T-helper 2 cell treated with Interferon-gamma antibody and Interleukin-4, amounts not matched to agents 100 ng/mL and 5 ng/mL, for 36 hours (primary cell): ENCODE results near the gene CCDC32. TPM values are rescaled to one million over a fixed set of nuclear protein-coding genes. Genes with fewer than 3 reads are reported as not detected.
"Not testable (repeated sequence)": the region's sequence is repeated elsewhere in the genome, so short reads cannot be mapped to it uniquely, and the experiment has no call there.

ENCODE experiments used
- intact Hi-C: fragments of 100-400 bp; cut with micrococcal nuclease; formaldehyde crosslinking; loops from one replicate; pipeline ENCODE4 v1.15.1; 2023
- total RNA-seq: library from RNA; stranded (reverse); gene quantifications from 2 replicates; pipeline ENCODE4 v1.2.3, GENCODE V29; 2022

The CCDC32 gene, protein sequence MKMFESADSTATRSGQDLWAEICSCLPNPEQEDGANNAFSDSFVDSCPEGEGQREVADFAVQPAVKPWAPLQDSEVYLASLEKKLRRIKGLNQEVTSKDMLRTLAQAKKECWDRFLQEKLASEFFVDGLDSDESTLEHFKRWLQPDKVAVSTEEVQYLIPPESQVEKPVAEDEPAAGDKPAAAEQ
- 23.8 and 25.0 TPM in 2 replicates for total RNA-seq

DNA sequence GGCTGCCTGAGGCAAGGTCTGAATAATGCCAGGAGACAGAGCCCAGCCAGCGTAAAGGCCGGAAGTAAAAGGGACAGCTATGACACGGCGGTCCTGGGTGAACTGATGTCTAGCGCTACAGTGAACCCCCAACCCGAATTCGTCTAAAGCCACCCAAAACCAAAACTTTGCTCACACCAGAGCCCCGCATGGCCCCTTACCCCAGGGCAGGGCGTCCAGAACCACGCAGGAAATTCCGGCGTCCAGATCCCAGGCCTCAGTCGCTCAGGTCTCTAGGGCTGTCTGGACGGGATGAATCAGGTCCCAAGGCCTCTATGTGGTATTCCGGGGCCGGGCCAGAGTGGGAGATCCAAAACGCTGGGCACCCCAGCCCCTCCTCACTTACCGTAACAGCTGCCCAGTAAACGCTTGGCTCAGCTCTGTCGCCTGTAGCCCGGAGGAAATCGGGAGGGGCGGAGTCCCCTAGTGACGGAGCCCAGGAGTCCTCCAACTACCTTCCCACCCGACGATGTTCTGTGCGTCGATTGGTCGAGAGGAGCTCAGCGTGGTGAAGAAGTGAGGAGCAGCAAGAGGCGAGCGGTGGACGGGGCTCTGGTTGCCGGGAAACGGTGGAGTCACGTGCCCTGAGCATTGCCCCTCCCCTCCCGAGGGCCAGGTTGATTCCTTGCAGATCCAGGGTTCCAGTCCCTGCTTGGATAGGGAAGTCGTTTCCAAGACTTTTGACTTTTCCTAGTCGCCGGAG, at the start of gene CCDC32:
Gene CCDC32, minus strand, starts transcription at position 452 of the 742 bp plus-strand sequence. CDS start 2,027 bp downstream, outside the sequence.
- intact Hi-C loops, result loop anchor here (1.0 to 5.0 kb wide), 5 partner anchors 30 to 553 kb away; partner anchors contain the start of genes BAHD1, DNAJC17, INO80 and KNL1

DNA sequence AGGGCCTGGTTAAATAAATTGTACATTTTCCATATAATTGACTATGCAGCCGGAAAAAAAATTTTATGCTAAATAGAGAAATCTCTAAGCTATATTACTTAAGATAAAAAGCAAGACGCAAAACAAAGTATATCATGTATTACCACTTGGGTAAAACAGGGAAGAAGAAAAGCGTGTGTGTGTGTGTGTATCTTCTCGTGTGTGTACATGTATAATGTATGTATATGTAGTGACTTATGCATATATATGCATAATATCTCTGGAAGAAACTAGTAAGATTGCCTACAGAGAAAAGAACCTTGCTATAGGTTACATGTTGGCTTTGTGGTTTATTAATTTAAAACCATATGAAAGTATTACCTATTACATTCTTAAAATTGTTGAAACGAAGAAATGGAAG, 48.2 kb upstream of the CCDC32 start:
- intact Hi-C loops, result no loop called here

DNA sequence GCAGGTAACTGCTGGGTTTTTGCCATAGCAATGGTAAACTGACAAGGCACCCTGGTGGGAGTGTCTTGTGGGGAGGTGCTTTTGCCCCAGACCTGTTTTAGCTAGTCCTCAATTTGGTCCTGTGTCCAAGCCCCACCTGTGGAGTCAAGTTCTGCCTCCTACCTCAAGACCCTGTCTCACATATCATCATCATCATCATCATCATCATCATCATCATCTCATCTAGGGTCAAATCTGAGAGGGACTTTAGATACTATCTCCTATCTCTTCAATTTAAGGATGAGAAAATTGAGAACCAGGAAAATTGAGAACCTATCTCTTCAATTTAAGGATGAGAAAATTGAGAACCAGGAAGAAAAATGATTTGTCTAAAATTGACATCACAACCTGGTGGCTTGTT, 39.1 kb upstream of the CCDC32 start:
- intact Hi-C loops, result no loop called here

DNA sequence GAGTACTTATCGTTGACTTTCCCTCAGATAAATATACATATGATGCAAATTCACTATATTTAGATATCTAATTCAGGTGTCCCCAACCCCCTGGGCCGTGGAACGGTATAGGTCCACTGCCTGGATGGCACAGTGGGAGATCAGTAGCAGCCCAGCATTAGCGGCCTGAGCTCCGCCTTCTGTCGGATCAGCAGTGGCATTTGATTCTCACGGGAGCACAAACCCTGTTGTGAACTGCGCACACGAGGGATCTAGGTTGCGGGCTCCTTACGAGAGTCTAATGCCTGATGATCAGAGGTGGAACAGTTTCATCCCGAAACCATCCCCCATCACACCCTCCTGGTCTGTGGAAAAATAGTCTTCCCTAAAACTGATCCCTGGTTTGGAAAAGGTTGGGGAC, 36.1 kb upstream of the CCDC32 start:
- intact Hi-C loops, result no loop called here

DNA sequence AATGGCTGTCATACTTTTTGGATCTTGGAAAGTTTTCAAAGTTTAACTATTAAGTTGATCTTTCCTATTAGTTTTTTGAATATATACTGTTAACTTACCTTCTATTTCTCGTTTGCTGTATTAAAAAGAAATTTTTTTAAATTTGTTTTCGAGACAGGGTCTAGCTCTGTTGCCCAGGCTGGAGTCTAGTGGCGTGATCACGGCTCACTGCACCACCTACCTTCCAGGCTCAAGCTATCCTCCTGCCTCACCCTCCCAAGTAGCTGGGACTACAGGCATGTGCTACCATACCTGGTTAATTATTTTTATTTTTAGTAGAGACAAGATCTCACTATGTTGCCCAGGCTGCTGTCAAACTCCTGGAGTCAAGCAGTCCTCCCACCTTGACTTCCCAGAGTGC, 33.8 kb upstream of the CCDC32 start:
- intact Hi-C loops, result no loop called here

DNA sequence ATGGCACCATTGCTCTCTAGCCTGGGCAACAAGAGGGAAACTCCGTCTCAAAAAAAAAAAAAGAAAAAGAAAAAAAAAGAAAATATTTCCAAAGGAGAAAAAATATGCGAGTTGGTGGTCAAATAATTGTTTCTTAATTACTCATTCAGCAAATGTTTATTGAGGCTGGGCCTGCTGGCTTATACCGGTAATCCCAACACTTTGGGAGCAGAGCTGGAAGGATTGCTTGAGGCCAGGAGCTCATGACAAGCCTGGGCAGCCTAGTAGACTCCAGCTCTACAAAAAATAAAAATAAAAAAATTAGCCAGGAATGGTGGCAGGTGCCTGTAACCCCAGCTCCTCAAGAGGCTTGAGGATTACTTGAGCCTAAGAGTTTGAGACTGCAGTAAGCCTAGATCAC, 33.3 kb upstream of the CCDC32 start:
- intact Hi-C loops, result no loop called here

DNA sequence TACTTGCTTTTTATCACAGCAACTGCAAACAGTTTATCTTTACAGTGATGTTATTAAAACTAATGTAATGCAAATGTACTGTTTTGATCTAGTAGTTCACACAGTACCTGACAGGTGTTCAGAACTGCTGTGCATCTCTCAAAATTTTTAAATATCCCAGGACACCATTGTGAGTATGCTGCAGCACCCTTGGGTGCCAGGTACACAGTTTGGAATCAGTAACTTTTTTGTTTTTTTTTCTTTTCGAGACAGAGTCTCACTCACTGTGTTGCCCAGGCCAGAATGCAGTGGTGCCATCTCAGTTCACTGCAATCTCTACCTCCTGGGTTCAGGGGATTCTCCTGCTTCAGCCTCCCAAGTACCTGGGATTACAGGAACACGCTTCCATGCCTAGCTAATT, 32.2 kb upstream of the CCDC32 start:
- intact Hi-C loops, result no loop called here

DNA sequence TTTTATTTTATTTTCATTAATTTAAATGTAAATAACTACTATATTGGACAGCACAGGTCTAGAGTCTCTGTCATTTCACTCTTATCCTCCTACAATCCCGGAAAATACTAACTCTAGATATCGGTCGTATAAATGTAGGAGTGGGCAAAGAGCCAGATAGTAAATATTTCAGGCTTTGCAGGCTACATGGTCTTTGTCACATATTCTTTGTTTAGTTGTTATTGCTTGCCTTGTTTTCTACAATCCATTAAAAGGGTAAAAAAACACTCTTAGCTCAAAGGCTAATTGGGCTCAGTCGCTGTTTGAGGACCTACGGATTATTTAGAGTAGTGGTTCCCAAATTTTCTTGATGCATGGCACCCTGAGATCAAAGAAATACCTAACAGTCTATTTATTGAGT, 30.9 kb upstream of the CCDC32 start:
- intact Hi-C loops, result no loop called here

DNA sequence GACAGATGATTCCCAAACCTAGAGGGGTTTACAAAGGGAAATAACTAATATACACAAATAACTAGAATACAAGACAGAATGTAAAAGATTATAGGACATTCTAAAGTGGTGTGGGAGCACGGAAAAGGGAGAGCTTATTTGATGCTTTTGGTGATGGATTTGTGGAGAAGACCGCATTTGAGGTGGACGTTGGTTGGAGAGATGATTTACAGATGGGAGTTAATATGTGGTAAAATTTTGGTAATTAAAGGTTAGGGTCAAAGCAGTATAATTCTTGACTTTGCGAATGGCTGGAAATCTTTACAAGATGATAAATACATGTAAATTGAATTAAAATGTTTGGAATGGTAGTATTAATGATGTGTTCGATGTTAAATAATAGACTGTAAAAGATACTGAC, 30.4 kb upstream of the CCDC32 start:
- intact Hi-C loops, result no loop called here

DNA sequence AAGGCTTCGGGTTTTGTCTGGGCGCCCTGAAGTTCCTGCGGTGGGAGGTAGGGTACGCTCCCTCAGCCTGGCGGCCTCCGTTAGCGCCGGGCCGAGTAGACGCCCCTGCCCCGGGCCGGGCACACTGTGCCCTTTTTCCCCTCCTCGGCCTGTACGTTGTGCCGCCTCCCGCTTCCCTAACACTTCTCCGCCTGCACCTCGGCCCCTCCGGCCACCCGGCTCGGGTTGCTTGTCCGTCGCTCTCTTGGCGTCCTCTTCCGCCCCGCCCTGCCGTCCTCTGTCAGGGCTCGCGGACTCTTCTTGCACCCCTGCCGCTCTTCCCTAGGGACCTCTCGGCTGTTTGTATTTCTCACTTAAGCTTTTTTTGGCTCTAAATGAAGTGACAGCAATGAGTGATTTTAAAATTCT, 29.6 kb upstream of the CCDC32 start:
- intact Hi-C loops, result loop anchor here (1.0 kb wide), 2 partner anchors 25 to 29 kb away; partner anchors contain the start of genes CCDC32 and RPUSD2

DNA sequence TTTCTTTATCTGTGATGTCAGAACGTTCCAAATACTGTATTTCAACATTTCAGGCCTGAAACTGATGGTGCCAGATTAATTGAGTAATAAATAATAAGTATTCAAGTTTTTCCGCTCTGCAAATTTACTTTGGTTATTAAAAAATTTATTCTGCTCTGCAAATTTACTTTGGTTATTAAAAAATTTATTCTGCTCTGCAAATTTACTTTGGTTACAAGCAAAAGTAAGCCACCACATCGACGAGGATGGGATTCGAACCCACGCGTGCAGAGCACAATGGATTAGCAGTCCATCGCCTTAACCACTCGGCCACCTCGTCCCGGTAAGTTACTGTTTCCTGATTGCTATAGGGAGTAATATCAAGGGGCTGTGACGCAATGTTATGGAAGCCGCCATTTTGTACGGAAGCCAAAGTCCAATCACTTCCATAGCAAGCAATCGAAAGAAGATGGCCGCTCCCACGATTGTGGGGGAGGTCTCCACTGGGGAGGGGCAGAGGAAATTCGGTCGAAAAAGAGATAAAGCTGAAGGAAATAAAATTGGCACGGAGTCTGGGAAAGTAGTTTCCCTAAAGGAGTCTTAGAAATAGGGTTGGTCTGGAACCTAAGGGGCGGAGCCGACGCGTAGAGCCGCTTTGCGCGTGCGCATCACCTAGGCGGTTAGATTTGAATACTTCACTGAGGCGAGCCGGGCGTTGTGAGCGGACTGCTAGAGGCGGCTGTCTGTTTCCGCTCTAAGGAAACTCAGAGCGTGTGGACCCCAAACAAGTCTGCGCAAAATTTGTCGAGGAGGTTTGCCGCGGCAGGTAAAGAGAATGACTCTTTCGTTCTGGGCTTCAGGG, 29.0 kb upstream of the CCDC32 start, which contains the start of gene KNL1:
Gene KNL1, plus strand, starts transcription at position 662 of the 841 bp plus-strand sequence. CDS start 8,683 bp downstream, outside the sequence.
- intact Hi-C loops, result loop anchor here (1.0 to 2.0 kb wide), 4 partner anchors 25 to 212 kb away; partner anchors contain the start of genes CCDC32, RAD51 and RPUSD2

DNA sequence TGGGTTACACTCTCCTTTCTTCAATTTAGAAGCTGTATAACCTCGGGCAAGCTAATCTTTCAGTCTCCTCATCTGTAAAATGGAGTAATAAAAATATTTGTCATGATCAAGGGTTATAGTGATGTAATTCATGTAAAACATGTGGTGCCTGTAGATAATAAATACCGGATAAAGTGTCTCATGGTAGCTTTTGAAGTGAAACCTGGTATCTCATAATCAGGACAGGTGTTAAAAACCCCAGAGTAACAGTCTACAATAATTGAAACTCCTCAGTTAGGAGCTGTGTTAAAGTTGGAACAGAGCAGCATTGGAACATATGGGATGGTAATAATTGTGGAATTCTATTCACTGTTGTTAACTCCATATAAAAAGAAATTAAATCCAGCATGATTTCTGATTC, 28.3 kb upstream of the CCDC32 start:
- intact Hi-C loops, result loop anchor here (1.0 to 2.0 kb wide), 2 partner anchors 102 to 213 kb away; partner anchors contain the start of gene RAD51

DNA sequence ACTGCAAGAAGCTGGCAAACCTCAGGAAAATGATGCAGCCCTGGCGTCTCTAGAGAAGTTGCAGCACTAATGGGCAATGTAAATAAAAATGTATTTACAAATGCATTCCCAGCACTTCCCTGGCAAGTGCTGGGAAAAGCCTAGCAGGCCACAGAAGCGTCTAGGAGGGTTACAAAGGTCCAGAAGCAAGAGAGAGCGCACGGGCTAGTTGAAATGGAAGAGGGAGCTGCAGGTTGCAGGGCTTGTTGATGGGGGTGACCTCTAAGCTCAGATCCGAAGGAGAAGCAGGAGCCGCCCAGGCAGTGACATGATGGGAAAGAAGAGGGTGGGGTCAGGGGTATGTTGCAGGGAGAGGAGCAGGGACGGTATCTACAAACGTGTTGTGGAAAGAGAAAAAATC, 26.5 kb upstream of the CCDC32 start:
- intact Hi-C loops, result no loop called here

DNA sequence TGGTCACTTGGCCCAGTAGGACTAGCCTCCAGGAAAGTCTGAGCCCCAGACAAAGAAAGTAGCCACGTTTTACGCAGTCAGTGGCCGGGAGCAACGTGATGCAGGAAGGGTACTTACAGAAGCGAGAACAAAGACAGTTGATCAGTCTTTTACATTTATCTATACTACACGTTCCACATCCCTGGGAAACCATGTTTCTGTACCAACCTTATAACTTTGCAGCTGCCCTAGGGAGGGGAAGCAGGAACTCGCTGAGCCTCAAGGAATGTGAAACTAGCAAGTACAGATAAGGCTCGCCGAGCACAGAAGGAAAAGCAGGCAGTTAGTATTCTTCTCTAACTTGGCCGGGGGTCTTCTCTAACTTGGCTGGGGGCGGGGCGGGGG, 25.8 kb upstream of the CCDC32 start:
- intact Hi-C loops, result no loop called here

DNA sequence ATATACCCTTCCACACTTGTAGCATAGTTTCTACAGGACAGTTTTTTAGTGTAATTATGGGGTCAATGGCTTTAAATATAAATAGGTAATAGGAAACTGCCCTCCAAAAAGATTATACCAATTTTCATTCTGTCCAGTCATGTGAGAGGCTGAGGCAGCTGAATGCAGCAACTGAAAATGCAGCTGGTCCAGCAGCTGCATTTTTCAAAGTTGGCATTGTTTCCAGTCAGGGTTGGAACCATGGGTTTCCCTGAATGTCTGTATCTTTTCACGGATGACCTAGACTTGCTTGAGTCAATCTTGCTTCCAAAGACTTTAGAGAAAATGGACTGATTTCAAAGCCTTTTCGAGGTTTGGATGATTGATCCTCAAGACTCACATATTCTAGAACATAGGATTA, 19.3 kb upstream of the CCDC32 start:
- intact Hi-C loops, result no loop called here

DNA sequence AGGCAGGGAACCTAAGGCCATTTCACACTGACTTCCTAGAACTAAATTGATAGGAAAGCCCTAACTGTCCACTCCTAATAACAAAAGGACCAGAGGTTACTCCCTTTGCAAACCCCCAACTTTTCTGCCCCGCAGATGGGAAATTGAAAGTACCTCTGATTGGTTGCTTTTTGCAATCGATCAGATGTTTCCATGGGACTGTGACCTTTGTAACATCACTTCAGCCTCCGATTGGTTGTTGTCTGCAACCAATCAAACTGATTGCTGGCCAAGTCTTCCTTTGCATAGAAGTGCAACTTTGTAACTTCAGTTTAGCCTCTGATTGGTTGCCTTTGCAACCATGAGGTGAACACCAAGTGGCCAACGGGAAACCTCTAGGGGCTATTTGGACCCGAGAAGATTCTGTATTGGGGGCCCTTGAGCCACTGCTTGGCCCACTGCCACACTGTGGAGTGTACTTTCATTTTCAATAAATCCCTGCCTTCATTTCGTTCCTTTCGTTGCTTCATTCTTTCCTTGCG, 17.9 kb upstream of the CCDC32 start:
- intact Hi-C loops, result no loop called here

DNA sequence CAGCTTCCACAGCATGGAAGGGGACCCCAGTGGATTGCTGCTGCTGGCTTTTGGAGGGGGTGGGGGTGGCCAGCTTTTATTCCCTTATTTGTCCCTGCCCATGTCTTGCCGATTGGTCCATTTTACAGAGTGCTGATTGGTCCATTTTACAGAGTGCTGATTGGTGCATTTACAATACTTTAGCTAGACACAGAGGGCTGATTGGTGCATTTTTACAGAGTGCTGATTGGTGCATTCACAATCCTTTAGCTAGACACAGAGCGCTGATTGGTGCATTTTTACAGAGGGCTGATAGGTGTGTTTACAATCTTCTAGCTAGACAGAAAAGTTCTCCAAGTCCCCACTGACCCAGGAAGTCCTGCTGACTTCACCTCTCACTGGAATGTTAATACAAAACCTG, 17.0 kb upstream of the CCDC32 start:
- intact Hi-C loops, result not testable (repeated sequence)

DNA sequence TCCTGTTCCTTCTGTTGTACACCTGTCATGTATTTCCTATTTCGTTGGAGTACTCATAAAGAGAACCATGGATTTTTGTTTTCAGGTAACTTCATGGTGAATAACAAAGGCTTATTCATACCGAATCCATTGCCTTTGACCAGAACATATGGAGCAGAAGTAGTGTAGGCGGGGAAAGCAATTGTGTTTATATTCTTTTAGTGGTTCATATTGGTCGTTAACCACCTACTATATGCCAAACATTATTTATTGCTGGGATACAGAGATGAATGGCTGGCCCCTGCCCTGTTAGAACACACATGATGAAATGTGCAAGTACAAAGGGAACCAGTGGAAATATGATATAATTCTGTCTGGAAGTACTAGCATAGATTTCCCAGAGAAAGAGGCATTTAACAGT, 14.1 kb upstream of the CCDC32 start:
- intact Hi-C loops, result no loop called here

DNA sequence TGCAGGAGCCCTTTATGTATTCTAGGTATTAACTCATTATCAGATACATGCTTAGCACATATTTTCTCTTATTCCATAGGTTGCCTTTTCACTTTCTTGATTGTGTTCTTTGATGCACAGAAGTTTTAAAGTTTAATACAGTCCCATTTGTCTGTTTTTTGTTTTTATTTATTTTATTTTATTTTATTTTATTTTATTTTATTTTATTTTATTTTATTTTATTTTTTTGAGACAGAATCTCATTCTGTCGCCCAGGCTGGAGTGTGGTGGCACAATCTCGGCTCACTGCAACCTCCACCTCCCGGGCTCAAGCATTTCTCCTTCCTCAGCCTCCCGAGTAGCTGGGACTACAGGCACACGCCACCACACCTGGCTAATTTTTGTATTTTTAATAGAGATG, 12.1 kb upstream of the CCDC32 start:
- intact Hi-C loops, result not testable (repeated sequence)

DNA sequence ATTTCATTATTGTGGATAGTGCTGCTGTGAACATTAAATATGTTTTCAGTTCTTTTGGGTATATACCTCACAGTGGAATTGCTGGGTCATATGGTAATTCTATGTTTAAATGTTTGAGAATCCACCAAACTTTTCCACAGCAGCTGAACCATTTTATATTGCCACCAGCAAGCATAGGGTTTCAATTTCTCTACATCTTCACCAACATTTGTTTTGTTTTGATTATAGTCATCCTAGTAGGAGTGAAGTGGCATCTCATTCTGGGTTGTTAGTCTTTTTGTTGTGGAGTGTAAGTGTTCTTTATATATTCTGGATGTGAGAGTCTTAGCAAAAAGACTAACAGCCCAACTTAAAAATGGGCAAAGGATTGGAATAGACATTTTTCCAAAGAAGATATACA, 10.3 kb upstream of the CCDC32 start:
- intact Hi-C loops, result no loop called here
